ENCODE measurements around the gene SLC6A16. TPM values are rescaled to one million over a fixed set of nuclear protein-coding genes. Genes with fewer than 3 reads are reported as not detected.

The SLC6A16 gene
- total RNA-seq, 1 experiment from 2014 or later, result 3.7 TPM

GRCh38 chr19:49338691-49339300 lies 13.8 kb upstream of the SLC6A16 start:
- Histone ChIP-seq H3K36me3 (ENCODE audit: insufficient read depth, low read length, poor library complexity, severe bottlenecking) (peaks cover 31% of the 10 kb centered on the region), H3K4me1 (ENCODE audit: insufficient read depth, low read length, poor library complexity, severe bottlenecking) (peaks cover 29% of the 10 kb centered on the region), H3K4me3 (ENCODE audit: low read depth, low read length, poor library complexity, severe bottlenecking) (peak overlapping the region; percentile 31), H3K27me3 (replicated peaks; ENCODE audit: insufficient read depth, low read depth, low read length, poor library complexity) (no peaks in the 10 kb centered on the region), H3K27ac (ENCODE audit: low read depth, low read length, poor library complexity, severe bottlenecking) (peak overlapping the region; percentile 80), H3K9me3 (ENCODE audit: low read depth, low read length, poor library complexity, severe bottlenecking) (no peaks in the 10 kb centered on the region)
- BruUV-seq (replicated peaks), result no TSS peak
- TF ChIP-seq EZH2 (IDR thresholded peaks at IDR 0.05; ENCODE audit: borderline replicate concordance, low read depth, low read length, poor library complexity, severe bottlenecking), result no peak
- no peak for TF ChIP-seq CTCF (conservative IDR thresholded peaks at IDR 0.05; ENCODE audit: low read depth, low read length)
- intact Hi-C loops (cut with micrococcal nuclease; ENCODE audit: unreplicated experiment), result no loop called here
- CTCF ChIA-PET, result interaction anchor here (0.9 kb wide), 1 partner anchor 11 kb away, joined by 4 read pairs; no protein-coding TSS in a partner anchor
- peak; percentile 87 for DNase-seq (ENCODE audit: low spot score)
- POLR2A ChIA-PET (ENCODE audit: low non-redundant PET), result no interaction called here

GRCh38 chr19:49338023-49338677 lies 13.2 kb upstream of the SLC6A16 start:
- Histone ChIP-seq H3K9me3 (ENCODE audit: low read depth, low read length, poor library complexity, severe bottlenecking) (no peaks in the 10 kb centered on the region), H3K27me3 (replicated peaks; ENCODE audit: insufficient read depth, low read depth, low read length, poor library complexity) (no peaks in the 10 kb centered on the region), H3K4me3 (ENCODE audit: low read depth, low read length, poor library complexity, severe bottlenecking) (peak overlapping the region; percentile 31), H3K4me1 (ENCODE audit: insufficient read depth, low read length, poor library complexity, severe bottlenecking) (peaks cover 29% of the 10 kb centered on the region), H3K36me3 (ENCODE audit: insufficient read depth, low read length, poor library complexity, severe bottlenecking) (peaks cover 24% of the 10 kb centered on the region), H3K27ac (ENCODE audit: low read depth, low read length, poor library complexity, severe bottlenecking) (no peak overlapping the region)
- CTCF ChIA-PET, result no interaction called here
- no peak for DNase-seq (ENCODE audit: low spot score)
- POLR2A ChIA-PET (ENCODE audit: low non-redundant PET), result interaction anchor here (0.5 kb wide), 1 partner anchor 35 kb away, joined by 5 read pairs; no protein-coding TSS in a partner anchor
- BruUV-seq (replicated peaks), result no TSS peak
- TF ChIP-seq EZH2 (IDR thresholded peaks at IDR 0.05; ENCODE audit: borderline replicate concordance, low read depth, low read length, poor library complexity, severe bottlenecking) (no peak), CTCF (conservative IDR thresholded peaks at IDR 0.05; ENCODE audit: low read depth, low read length) (no peak)
- intact Hi-C loops (cut with micrococcal nuclease; ENCODE audit: unreplicated experiment), result no loop called here

- CTCF ChIA-PET, result no interaction called here
- no peak overlapping the region for H3K27ac ChIP-seq (ENCODE audit: low read depth, low read length, poor library complexity, severe bottlenecking)
- no peak for DNase-seq (ENCODE audit: low spot score)
- BruUV-seq (replicated peaks), result no TSS peak
- POLR2A ChIA-PET (ENCODE audit: low non-redundant PET), result interaction anchor here (0.5 kb wide), 1 partner anchor 34 kb away, joined by 5 read pairs; no protein-coding TSS in a partner anchor
- peaks cover 17% of the 10 kb centered on the region for H3K36me3 ChIP-seq (ENCODE audit: insufficient read depth, low read length, poor library complexity, severe bottlenecking)
- H3K9me3 ChIP-seq (ENCODE audit: low read depth, low read length, poor library complexity, severe bottlenecking), result no peaks in the 10 kb centered on the region
- peaks cover 29% of the 10 kb centered on the region for H3K4me1 ChIP-seq (ENCODE audit: insufficient read depth, low read length, poor library complexity, severe bottlenecking)
- intact Hi-C loops (cut with micrococcal nuclease; ENCODE audit: unreplicated experiment), result no loop called here
- TF ChIP-seq CTCF (conservative IDR thresholded peaks at IDR 0.05; ENCODE audit: low read depth, low read length), result no peak
- TF ChIP-seq EZH2 (IDR thresholded peaks at IDR 0.05; ENCODE audit: borderline replicate concordance, low read depth, low read length, poor library complexity, severe bottlenecking), result no peak
- H3K27me3 ChIP-seq (replicated peaks; ENCODE audit: insufficient read depth, low read depth, low read length, poor library complexity), result no peaks in the 10 kb centered on the region
- H3K4me3 ChIP-seq (ENCODE audit: low read depth, low read length, poor library complexity, severe bottlenecking), result no peak overlapping the region
These were observed 12.5 kb upstream of the SLC6A16 start for GRCh38 chr19:49337267-49338022.
